GM21528 (cell line): Measurements from ENCODE around the gene UBXN11.

Source experiments
- ATAC-seq: cut with Tn5 transposase; IDR thresholded peaks from one replicate; pipeline ENCODE4 v1.9.1; 2021; ENCODE audit warnings: mild to moderate bottlenecking, moderate library complexity; ENCODE audit not compliant: unreplicated experiment, low FRiP score

Gene UBXN11

GRCh38 chr1:26288311-26288941, 18.0 kb downstream of the UBXN11 start:
- no peak for ATAC-seq

- ATAC-seq = no peak
Measured at GRCh38 chr1:26287811-26288210, 18.6 kb downstream of the UBXN11 start.

GRCh38 chr1:26287033-26287711, 19.3 kb downstream of the UBXN11 start:
- peak; percentile 39 for ATAC-seq

GRCh38 chr1:26286064-26286416, 20.4 kb downstream of the UBXN11 start:
- no peak for ATAC-seq

GRCh38 chr1:26285366-26286063, 20.9 kb downstream of the UBXN11 start:
- no peak for ATAC-seq

- ATAC-seq = no peak
Measured at GRCh38 chr1:26284597-26285347, 21.7 kb downstream of the UBXN11 start.

GRCh38 chr1:26283871-26284596, 22.4 kb downstream of the UBXN11 start:
- no peak for ATAC-seq

- ATAC-seq = no peak
Measured at GRCh38 chr1:26283279-26283853, 23.1 kb downstream of the UBXN11 start.

- ATAC-seq = no peak
Measured at GRCh38 chr1:26282401-26282918, 24.0 kb downstream of the UBXN11 start.

- ATAC-seq = no peak
Measured at GRCh38 chr1:26281971-26282370, 24.5 kb downstream of the UBXN11 start.

- ATAC-seq = no peak
Measured at GRCh38 chr1:26281091-26281958, 25.1 kb downstream of the UBXN11 start.

- ATAC-seq = no peak
Measured at GRCh38 chr1:26280333-26281042, 25.9 kb downstream of the UBXN11 start.

- ATAC-seq = peak; percentile 60
Measured at GRCh38 chr1:26279456-26280332, 26.7 kb downstream of the UBXN11 start, which contains the start of gene SH3BGRL3. Gene SH3BGRL3, plus strand, starts transcription at chr1:26280086. Its CDS starts 70 bp downstream, at chr1:26280156.

- no peak for ATAC-seq
Measured at GRCh38 chr1:26278724-26279455, 27.5 kb downstream of the UBXN11 start.

- ATAC-seq = no peak
Measured at GRCh38 chr1:26278303-26278702, 28.1 kb downstream of the UBXN11 start.

GRCh38 chr1:26277719-26278118, 28.7 kb downstream of the UBXN11 start:
- no peak for ATAC-seq

GRCh38 chr1:26277261-26277661, 29.2 kb downstream of the UBXN11 start:
- ATAC-seq = no peak
